Measurements from ENCODE around the gene MLEC.

MLEC gene

DNA sequence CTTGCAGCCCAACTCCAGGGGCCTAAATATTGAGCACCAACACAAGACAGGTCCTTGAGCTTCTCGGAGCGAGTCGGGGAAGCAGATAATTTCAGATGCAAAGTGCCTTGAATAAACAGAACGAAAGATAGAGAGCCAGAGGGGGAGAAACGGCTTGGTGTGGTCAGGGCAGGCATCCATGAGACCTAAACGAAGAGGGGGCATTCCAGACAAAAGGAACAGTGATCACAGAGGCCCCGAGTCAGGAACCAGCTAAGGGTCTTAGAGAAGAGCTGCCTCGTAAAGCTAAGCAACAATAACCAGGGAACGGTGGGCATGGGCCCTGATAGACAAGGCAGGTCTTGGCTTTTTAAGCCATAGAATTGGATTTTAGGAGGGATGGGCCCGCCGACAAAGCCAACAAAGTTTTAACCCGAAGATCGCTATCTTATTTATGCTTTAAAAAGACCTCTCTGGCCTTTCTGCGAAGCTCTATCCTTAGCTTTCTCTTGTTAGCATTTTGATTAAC is 38.3 kb downstream of the MLEC start:
- TF ChIP-seq CREB1 (IDR thresholded peaks at IDR 0.05; ENCODE audit: low read depth) = no peak
- TF ChIP-seq TCF12 (IDR thresholded peaks at IDR 0.05; ENCODE audit: low read depth) = no peak
- no peak for TF ChIP-seq NFIC (IDR thresholded peaks at IDR 0.05)
- TF ChIP-seq, protein P1, sequence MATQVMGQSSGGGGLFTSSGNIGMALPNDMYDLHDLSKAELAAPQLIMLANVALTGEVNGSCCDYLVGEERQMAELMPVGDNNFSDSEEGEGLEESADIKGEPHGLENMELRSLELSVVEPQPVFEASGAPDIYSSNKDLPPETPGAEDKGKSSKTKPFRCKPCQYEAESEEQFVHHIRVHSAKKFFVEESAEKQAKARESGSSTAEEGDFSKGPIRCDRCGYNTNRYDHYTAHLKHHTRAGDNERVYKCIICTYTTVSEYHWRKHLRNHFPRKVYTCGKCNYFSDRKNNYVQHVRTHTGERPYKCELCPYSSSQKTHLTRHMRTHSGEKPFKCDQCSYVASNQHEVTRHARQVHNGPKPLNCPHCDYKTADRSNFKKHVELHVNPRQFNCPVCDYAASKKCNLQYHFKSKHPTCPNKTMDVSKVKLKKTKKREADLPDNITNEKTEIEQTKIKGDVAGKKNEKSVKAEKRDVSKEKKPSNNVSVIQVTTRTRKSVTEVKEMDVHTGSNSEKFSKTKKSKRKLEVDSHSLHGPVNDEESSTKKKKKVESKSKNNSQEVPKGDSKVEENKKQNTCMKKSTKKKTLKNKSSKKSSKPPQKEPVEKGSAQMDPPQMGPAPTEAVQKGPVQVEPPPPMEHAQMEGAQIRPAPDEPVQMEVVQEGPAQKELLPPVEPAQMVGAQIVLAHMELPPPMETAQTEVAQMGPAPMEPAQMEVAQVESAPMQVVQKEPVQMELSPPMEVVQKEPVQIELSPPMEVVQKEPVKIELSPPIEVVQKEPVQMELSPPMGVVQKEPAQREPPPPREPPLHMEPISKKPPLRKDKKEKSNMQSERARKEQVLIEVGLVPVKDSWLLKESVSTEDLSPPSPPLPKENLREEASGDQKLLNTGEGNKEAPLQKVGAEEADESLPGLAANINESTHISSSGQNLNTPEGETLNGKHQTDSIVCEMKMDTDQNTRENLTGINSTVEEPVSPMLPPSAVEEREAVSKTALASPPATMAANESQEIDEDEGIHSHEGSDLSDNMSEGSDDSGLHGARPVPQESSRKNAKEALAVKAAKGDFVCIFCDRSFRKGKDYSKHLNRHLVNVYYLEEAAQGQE (IDR thresholded peaks at IDR 0.05; ENCODE audit: low read depth) = no peak
- no peak for TF ChIP-seq YY1 (IDR thresholded peaks at IDR 0.05; ENCODE audit: low read depth)
- TF ChIP-seq FOXM1 (IDR thresholded peaks at IDR 0.05; ENCODE audit: borderline replicate concordance, low read depth) = no peak
- TF ChIP-seq EGR1 (IDR thresholded peaks at IDR 0.05) = no peak
- TF ChIP-seq TAF1 (IDR thresholded peaks at IDR 0.05; ENCODE audit: low read depth) = no peak
- TF ChIP-seq TEAD4 (IDR thresholded peaks at IDR 0.05) = no peak
- no peak for TF ChIP-seq ZBTB7A (IDR thresholded peaks at IDR 0.05; ENCODE audit: low read depth)
- no peak for TF ChIP-seq EP300 (IDR thresholded peaks at IDR 0.05; ENCODE audit: borderline replicate concordance)
- TF ChIP-seq, protein P2, sequence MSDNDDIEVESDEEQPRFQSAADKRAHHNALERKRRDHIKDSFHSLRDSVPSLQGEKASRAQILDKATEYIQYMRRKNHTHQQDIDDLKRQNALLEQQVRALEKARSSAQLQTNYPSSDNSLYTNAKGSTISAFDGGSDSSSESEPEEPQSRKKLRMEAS (IDR thresholded peaks at IDR 0.05) = no peak
- no peak for TF ChIP-seq RAD21 (IDR thresholded peaks at IDR 0.05; ENCODE audit: low read depth)
- TF ChIP-seq, protein P3, sequence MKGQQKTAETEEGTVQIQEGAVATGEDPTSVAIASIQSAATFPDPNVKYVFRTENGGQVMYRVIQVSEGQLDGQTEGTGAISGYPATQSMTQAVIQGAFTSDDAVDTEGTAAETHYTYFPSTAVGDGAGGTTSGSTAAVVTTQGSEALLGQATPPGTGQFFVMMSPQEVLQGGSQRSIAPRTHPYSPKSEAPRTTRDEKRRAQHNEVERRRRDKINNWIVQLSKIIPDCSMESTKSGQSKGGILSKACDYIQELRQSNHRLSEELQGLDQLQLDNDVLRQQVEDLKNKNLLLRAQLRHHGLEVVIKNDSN (IDR thresholded peaks at IDR 0.05) = no peak
- no peak for TF ChIP-seq CEBPB (IDR thresholded peaks at IDR 0.05)

DNA sequence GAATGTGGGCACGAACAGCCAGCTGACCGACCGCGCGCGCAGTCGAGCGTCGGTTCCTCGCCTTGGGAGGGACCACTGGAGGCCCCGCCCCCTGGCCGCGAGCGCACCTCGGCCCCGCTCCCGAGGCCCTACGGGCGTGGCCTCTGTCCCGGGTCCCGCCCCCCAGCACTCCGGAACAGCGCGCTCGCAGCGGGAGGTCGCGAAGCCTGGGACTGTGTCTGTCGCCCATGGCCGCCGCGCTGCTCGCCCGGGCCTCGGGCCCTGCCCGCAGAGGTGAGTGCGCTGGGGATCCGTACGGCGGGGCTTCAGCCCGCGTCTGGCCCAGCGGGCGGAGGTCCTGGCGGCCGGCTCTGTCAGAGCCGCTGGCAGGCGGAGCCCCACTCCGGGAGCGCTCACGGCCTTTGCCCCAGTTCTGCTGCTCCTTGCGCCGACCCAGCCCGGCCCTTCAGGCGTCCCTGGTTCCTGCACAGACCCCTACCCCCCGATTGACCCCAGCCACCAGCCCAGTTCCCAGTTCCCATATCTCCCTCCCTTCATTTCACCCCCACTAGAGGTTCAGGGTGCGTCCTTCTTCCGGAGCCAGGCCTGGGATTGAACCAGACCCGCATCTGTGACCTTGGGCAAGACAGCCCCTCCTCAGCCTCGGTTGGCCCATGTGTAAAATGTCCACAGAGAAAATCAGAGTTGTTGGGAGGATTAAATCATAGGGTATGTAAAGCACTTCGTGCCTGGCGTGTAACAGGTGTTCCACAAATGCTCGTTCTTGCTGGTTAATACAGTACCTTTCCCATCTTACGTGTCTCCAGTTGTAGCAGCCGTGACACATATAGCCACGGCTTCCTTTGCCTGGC is 38.9 kb downstream of the MLEC start, which contains the start of gene ACADS:
TSS of gene ACADS (plus strand) at position 168 of the 851 bp plus-strand sequence. CDS start at position 228, 60 bp downstream.
- TF ChIP-seq FOXM1 (IDR thresholded peaks at IDR 0.05; ENCODE audit: borderline replicate concordance, low read depth) = no peak
- no peak; the same call in 1 of the 2 replicates for TF ChIP-seq TCF12 (IDR thresholded peaks at IDR 0.05; ENCODE audit: low read depth)
- no peak for TF ChIP-seq RAD21 (IDR thresholded peaks at IDR 0.05; ENCODE audit: low read depth)
- peak; percentile 81 for TF ChIP-seq YY1 (IDR thresholded peaks at IDR 0.05; ENCODE audit: low read depth)
- peak; percentile 67 for TF ChIP-seq TAF1 (IDR thresholded peaks at IDR 0.05; ENCODE audit: low read depth)
- TF ChIP-seq TEAD4 (IDR thresholded peaks at IDR 0.05) = no peak
- no peak for TF ChIP-seq CREB1 (IDR thresholded peaks at IDR 0.05; ENCODE audit: low read depth)
- TF ChIP-seq, protein P3 (IDR thresholded peaks at IDR 0.05) = 0 out of 2 replicates have a peak, but pooled peaks have one; percentile 2
- TF ChIP-seq NFIC (IDR thresholded peaks at IDR 0.05) = no peak; the same call in 1 of the 2 replicates
- TF ChIP-seq, protein P2 (IDR thresholded peaks at IDR 0.05) = no peak
- TF ChIP-seq ZBTB7A (IDR thresholded peaks at IDR 0.05; ENCODE audit: low read depth) = 0 out of 2 replicates have a peak, but pooled peaks have one; percentile 39
- no peak for TF ChIP-seq EP300 (IDR thresholded peaks at IDR 0.05; ENCODE audit: borderline replicate concordance)
- TF ChIP-seq EGR1 (IDR thresholded peaks at IDR 0.05) = no peak
- TF ChIP-seq, protein P1 (IDR thresholded peaks at IDR 0.05; ENCODE audit: low read depth) = no peak

DNA sequence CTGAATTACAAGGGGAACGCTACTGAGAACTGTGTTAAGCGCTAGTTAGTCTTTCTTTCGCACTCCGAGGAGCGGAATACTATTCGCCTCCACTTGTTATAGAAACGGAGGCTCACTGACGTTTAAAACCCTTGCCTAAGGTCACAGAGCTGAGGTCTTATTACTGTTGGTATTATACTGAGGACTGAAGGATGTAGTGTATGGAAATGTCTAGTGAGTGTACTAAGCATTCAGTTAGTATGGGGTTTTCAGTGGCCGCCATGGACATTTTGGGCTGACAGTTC is 39.5 kb downstream of the MLEC start:
- TF ChIP-seq TCF12 (IDR thresholded peaks at IDR 0.05; ENCODE audit: low read depth) = no peak
- TF ChIP-seq EP300 (IDR thresholded peaks at IDR 0.05; ENCODE audit: borderline replicate concordance) = no peak
- TF ChIP-seq NFIC (IDR thresholded peaks at IDR 0.05) = no peak
- no peak for TF ChIP-seq CEBPB (IDR thresholded peaks at IDR 0.05)
- no peak for TF ChIP-seq FOXM1 (IDR thresholded peaks at IDR 0.05; ENCODE audit: borderline replicate concordance, low read depth)
- TF ChIP-seq YY1 (IDR thresholded peaks at IDR 0.05; ENCODE audit: low read depth) = no peak
- TF ChIP-seq TAF1 (IDR thresholded peaks at IDR 0.05; ENCODE audit: low read depth) = no peak
- TF ChIP-seq CREB1 (IDR thresholded peaks at IDR 0.05; ENCODE audit: low read depth) = no peak

DNA sequence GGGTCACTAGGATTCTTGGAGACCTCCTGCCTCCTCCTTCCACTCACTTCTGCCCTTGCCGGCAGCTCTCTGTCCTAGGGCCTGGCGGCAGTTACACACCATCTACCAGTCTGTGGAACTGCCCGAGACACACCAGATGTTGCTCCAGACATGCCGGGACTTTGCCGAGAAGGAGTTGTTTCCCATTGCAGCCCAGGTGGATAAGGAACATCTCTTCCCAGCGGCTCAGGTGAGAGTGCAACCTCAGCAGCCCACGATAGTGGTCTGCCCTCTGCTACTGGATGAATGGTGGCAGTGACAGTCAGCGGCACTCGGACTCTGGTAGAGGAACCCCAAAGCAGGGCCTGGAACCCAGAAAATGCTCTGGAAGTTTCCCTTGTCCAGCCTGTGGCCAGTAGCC is 40.0 kb downstream of the MLEC start:
- TF ChIP-seq EP300 (IDR thresholded peaks at IDR 0.05; ENCODE audit: borderline replicate concordance) (no peak), RAD21 (IDR thresholded peaks at IDR 0.05; ENCODE audit: low read depth) (no peak), CREB1 (IDR thresholded peaks at IDR 0.05; ENCODE audit: low read depth) (no peak)
- TF ChIP-seq, protein P3 (IDR thresholded peaks at IDR 0.05) = no peak

DNA sequence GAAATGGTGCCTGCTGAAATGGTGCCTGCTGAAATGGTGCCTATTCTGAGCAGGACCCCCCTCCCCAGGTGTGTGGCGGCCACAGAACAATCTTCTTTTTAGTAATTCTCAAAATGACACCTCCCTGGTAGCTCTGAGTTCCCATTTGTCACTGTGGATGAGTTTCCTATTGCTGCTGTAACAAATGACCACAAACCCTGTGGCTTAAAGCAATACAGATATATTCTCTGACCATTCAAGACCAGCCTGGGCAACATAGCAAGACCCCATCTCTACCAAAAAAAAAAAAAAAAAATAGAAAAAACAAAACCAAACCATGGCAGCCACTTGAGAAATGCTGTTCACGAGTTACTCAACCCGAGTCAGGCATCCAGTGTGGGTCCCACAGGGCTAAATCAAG is 46.6 kb downstream of the MLEC start:
- TF ChIP-seq TEAD4 (IDR thresholded peaks at IDR 0.05) (no peak), RAD21 (IDR thresholded peaks at IDR 0.05; ENCODE audit: low read depth) (no peak), FOXM1 (IDR thresholded peaks at IDR 0.05; ENCODE audit: borderline replicate concordance, low read depth) (no peak), TCF12 (IDR thresholded peaks at IDR 0.05; ENCODE audit: low read depth) (no peak), EP300 (IDR thresholded peaks at IDR 0.05; ENCODE audit: borderline replicate concordance) (no peak), ZBTB7A (IDR thresholded peaks at IDR 0.05; ENCODE audit: low read depth) (no peak), TAF1 (IDR thresholded peaks at IDR 0.05; ENCODE audit: low read depth) (no peak), EGR1 (IDR thresholded peaks at IDR 0.05) (no peak), CEBPB (IDR thresholded peaks at IDR 0.05) (no peak), YY1 (IDR thresholded peaks at IDR 0.05; ENCODE audit: low read depth) (no peak), NFIC (IDR thresholded peaks at IDR 0.05) (no peak), CREB1 (IDR thresholded peaks at IDR 0.05; ENCODE audit: low read depth) (no peak)
- TF ChIP-seq, protein P2 (IDR thresholded peaks at IDR 0.05) = no peak
- TF ChIP-seq, protein P3 (IDR thresholded peaks at IDR 0.05) = no peak
- TF ChIP-seq, protein P1 (IDR thresholded peaks at IDR 0.05; ENCODE audit: low read depth) = no peak
